Sciatic nerve (tissue), 2 donors: ENCODE results near the gene SHF. TPM values are rescaled to one million over a fixed set of nuclear protein-coding genes. Genes with fewer than 3 reads are reported as not detected.
A peak's percentile ranks its signal among the peaks of the same experiment; 100 is the strongest.

Experiments used
- ATAC-seq: fragments of 200-7000 bp; cut with Tn5 transposase; one replicate; pipeline ENCODE4 v1.9.1; 2020; ENCODE audit warnings: mild to moderate bottlenecking, moderate library complexity
- DNase-seq: peaks from one replicate; pipeline ENCODE4 v3.0.0-alpha.2; 2020; ENCODE audit warnings: low spot score
- intact Hi-C: fragments of 100-400 bp; cut with DNase I; formaldehyde crosslinking; loops from one replicate; pipeline ENCODE4 v1.14.2; 2022
- total RNA-seq: library from RNA; stranded (reverse); fragmentation: NEBNext Ultra II Directional; extraction: Animal tissue kit (Norgen Biotek cat#: 25700); gene quantifications from one replicate; pipeline ENCODE4 v1.2.1, GENCODE V29; 2021
- donor health status: DM: no; HTN: no; CAD: no.
- donor health status: DM: no; HTN: no; CAD: no.

Gene SHF
- total RNA-seq, 1 donor from 2014 or later, result 15.4 TPM

- intact Hi-C loops, result no loop called here
- peak; percentile 91 for DNase-seq
- peak; percentile 96 for ATAC-seq
These were observed 69.6 kb downstream of the SHF start for GRCh38 chr15:45118131-45118588.

- intact Hi-C loops, result no loop called here
- DNase-seq, result no peak
- ATAC-seq, result peak; percentile 57
These were observed 70.2 kb downstream of the SHF start for GRCh38 chr15:45117308-45118130.

Other genes with a start within 250 kb of the SHF start
- not detected for gene TERB2, start 231.3 kb downstream of the SHF start, total RNA-seq
- gene SORD, start 164.8 kb downstream of the SHF start, total RNA-seq, result 15.4 TPM
- 1.5 TPM for gene DUOX2, start 73.8 kb downstream of the SHF start, total RNA-seq
- gene DUOXA2, start 73.6 kb downstream of the SHF start, total RNA-seq, result not detected
- gene DUOXA1, start 58.1 kb downstream of the SHF start, total RNA-seq, result 5.9 TPM
- 5.9 TPM for gene DUOX1, start 58.0 kb downstream of the SHF start, total RNA-seq
- not detected for gene SLC28A2, start 64.3 kb upstream of the SHF start, total RNA-seq
- gene GATM, start 190.6 kb upstream of the SHF start, total RNA-seq, result 288 TPM